Panc1 (cell line): ENCODE data around the gene KIF2A. TPM values are rescaled to one million over a fixed set of nuclear protein-coding genes. Genes with fewer than 3 reads are reported as not detected.

Experiments used
- ATAC-seq: fragments of 200-7000 bp; cut with Tn5 transposase; 2 replicates; pipeline ENCODE4 v1.9.1; 2020; ENCODE audit warnings: mild to moderate bottlenecking, moderate library complexity
- BruUV-seq: library from RNA; stranded (reverse); fragments of 400-500 nt; replicated peaks from 2 replicates; lab custom pipeline; 2021; lab: Mats Ljungman, UMichigan
- CTCF ChIA-PET: fragments of 300-600 bp; sonication (Branson Sonifier 250); formaldehyde crosslinking; loops from one replicate; lab custom pipeline; 2022; ENCODE audit warnings: antibody characterized with exemption; lab: Charles Lee
- POLR2A ChIA-PET: fragments of 300-600 bp; sonication (Branson Sonifier 250); formaldehyde crosslinking; loops from one replicate; lab custom pipeline; 2022; ENCODE audit warnings: antibody characterized with exemption; lab: Charles Lee
- DNase-seq: peaks from one replicate; pipeline ENCODE4 v3.0.0-alpha.2; 2010; ENCODE audit warnings: low read depth, low spot score
- H3K27ac ChIP-seq: 2 replicates; pipeline ENCODE4 v1.5.1; 2011; ENCODE audit warnings: mild to moderate bottlenecking, low read length, inconsistent platforms
- H3K27me3 ChIP-seq: fragments of 200-500 bp; sonication (Bioruptor generic); 2 replicates; pipeline ENCODE4 v1.6.0; 2014; ENCODE audit warnings: low read length, inconsistent platforms; ENCODE audit not compliant: control insufficient read depth, insufficient read depth
- H3K36me3 ChIP-seq: fragments of 200-500 bp; sonication (Bioruptor generic); 2 replicates; pipeline ENCODE4 v1.5.1; 2014; ENCODE audit warnings: inconsistent platforms, mild to moderate bottlenecking, low read length, moderate library complexity; ENCODE audit not compliant: control insufficient read depth, insufficient read depth
- H3K4me1 ChIP-seq: 2 replicates; pipeline ENCODE4 v1.5.1; 2011; ENCODE audit warnings: inconsistent platforms, mild to moderate bottlenecking, low read length, moderate library complexity; ENCODE audit not compliant: control insufficient read depth, insufficient read depth
- H3K4me3 ChIP-seq, 2 experiments: 2 replicates each; pipeline ENCODE4 v1.5.1; 2011 to 2012; ENCODE audit warnings: low read depth in 2 of 2, low read length in 2 of 2, mild to moderate bottlenecking in 2 of 2, inconsistent platforms in 1 of 2, moderate library complexity in 1 of 2
- H3K9me3 ChIP-seq: fragments of 200-500 bp; sonication (Bioruptor generic); 2 replicates; pipeline ENCODE4 v1.5.1; 2014; ENCODE audit warnings: low read depth, mild to moderate bottlenecking, inconsistent platforms, low read length, moderate library complexity; ENCODE audit not compliant: control insufficient read depth, insufficient read depth
- POLR2AphosphoS5 ChIP-seq: IDR thresholded peaks from 2 replicates; pipeline ENCODE4 v1.6.1; 2012; ENCODE audit warnings: mild to moderate bottlenecking, low read depth, low read length, moderate library complexity
- SIN3A ChIP-seq: IDR thresholded peaks from 2 replicates; pipeline ENCODE4 v1.6.1; 2012; ENCODE audit warnings: low read depth, mild to moderate bottlenecking, low read length, moderate library complexity, borderline replicate concordance; ENCODE audit not compliant: insufficient read depth
- TCF7L2 ChIP-seq: IDR thresholded peaks from 2 replicates; pipeline ENCODE4 v1.6.1; 2011; ENCODE audit warnings: mild to moderate bottlenecking, low read depth, low read length, inconsistent platforms
- in situ Hi-C: cut with HindIII; loops from 2 replicates; pipeline ENCODE4 v1.10.0; 2016; ENCODE audit warnings: low sequenced_read_pairs, low pct_unique_long_range_greater_than_20kb
- intact Hi-C: fragments of 100-400 bp; cut with micrococcal nuclease; formaldehyde crosslinking; loops from one replicate; pipeline ENCODE4 v1.10.0; 2022; ENCODE audit not compliant: unreplicated experiment
- total RNA-seq: library from RNA; stranded (reverse); gene quantifications from one replicate; pipeline ENCODE4 v1.2.1, GENCODE V29; 2021; ENCODE audit not compliant: unreplicated experiment
- TF ChIP-seq, protein P1 (sequence below): fragments of 450-650 bp; IDR thresholded peaks from 2 replicates; pipeline ENCODE4 v1.5.1; 2017; ENCODE audit warnings: mild to moderate bottlenecking
- TF ChIP-seq, protein P2 (sequence below), 2 experiments: IDR thresholded peaks; 2 replicates each; pipeline ENCODE4 v1.6.1; 2011 to 2012; ENCODE audit warnings: low read depth in 2 of 2, control low read depth in 1 of 2, low read length in 1 of 2, mild to moderate bottlenecking in 1 of 2, moderate library complexity in 1 of 2; ENCODE audit not compliant: insufficient read depth in 1 of 2

The KIF2A gene
- total RNA-seq, 1 experiment from 2014 or later, result 58.9 TPM

DNA sequence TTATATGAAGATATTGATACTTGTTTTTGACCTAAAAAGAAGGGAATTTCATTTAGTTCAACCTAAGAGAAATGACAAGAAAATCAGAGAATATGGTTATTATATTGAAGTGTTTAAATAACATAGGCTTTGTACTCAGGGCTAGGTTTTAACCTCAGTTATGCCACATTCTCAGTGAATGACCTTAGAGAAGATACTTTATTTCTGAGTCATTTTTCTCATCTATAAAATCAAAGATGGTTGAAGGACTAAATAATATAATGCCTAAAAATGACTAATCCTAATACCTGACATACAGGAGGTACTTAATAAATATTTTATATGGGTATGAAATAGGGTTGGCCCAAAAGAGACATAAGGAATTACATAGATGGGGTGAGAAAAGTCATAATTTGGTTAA, 65.4 kb downstream of the KIF2A start:
- H3K9me3 ChIP-seq, result no peaks in the 10 kb centered on the region
- ATAC-seq, result no peak
- BruUV-seq, result no TSS peak
- H3K4me1 ChIP-seq, result no peaks in the 10 kb centered on the region
- POLR2A ChIA-PET, result no interaction called here
- H3K36me3 ChIP-seq, result peaks cover 23% of the 10 kb centered on the region
- DNase-seq, result no peak
- in situ Hi-C loops, result no loop called here
- intact Hi-C loops, result no loop called here
- no peak overlapping the region for H3K27ac ChIP-seq
- TF ChIP-seq POLR2AphosphoS5 (no peak), TCF7L2 (no peak), SIN3A (no peak)
- TF ChIP-seq, protein P1, sequence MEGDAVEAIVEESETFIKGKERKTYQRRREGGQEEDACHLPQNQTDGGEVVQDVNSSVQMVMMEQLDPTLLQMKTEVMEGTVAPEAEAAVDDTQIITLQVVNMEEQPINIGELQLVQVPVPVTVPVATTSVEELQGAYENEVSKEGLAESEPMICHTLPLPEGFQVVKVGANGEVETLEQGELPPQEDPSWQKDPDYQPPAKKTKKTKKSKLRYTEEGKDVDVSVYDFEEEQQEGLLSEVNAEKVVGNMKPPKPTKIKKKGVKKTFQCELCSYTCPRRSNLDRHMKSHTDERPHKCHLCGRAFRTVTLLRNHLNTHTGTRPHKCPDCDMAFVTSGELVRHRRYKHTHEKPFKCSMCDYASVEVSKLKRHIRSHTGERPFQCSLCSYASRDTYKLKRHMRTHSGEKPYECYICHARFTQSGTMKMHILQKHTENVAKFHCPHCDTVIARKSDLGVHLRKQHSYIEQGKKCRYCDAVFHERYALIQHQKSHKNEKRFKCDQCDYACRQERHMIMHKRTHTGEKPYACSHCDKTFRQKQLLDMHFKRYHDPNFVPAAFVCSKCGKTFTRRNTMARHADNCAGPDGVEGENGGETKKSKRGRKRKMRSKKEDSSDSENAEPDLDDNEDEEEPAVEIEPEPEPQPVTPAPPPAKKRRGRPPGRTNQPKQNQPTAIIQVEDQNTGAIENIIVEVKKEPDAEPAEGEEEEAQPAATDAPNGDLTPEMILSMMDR, result no peak
- TF ChIP-seq, protein P2, sequence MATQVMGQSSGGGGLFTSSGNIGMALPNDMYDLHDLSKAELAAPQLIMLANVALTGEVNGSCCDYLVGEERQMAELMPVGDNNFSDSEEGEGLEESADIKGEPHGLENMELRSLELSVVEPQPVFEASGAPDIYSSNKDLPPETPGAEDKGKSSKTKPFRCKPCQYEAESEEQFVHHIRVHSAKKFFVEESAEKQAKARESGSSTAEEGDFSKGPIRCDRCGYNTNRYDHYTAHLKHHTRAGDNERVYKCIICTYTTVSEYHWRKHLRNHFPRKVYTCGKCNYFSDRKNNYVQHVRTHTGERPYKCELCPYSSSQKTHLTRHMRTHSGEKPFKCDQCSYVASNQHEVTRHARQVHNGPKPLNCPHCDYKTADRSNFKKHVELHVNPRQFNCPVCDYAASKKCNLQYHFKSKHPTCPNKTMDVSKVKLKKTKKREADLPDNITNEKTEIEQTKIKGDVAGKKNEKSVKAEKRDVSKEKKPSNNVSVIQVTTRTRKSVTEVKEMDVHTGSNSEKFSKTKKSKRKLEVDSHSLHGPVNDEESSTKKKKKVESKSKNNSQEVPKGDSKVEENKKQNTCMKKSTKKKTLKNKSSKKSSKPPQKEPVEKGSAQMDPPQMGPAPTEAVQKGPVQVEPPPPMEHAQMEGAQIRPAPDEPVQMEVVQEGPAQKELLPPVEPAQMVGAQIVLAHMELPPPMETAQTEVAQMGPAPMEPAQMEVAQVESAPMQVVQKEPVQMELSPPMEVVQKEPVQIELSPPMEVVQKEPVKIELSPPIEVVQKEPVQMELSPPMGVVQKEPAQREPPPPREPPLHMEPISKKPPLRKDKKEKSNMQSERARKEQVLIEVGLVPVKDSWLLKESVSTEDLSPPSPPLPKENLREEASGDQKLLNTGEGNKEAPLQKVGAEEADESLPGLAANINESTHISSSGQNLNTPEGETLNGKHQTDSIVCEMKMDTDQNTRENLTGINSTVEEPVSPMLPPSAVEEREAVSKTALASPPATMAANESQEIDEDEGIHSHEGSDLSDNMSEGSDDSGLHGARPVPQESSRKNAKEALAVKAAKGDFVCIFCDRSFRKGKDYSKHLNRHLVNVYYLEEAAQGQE (IDR thresholded peaks at IDR 0.05; ENCODE audit: insufficient read depth in 1 of 2, low read depth in 2 of 2, low read length in 1 of 2), result no peak
- H3K27me3 ChIP-seq, result no peaks in the 10 kb centered on the region
- CTCF ChIA-PET, result no interaction called here
- no peak overlapping the region for H3K4me3 ChIP-seq

DNA sequence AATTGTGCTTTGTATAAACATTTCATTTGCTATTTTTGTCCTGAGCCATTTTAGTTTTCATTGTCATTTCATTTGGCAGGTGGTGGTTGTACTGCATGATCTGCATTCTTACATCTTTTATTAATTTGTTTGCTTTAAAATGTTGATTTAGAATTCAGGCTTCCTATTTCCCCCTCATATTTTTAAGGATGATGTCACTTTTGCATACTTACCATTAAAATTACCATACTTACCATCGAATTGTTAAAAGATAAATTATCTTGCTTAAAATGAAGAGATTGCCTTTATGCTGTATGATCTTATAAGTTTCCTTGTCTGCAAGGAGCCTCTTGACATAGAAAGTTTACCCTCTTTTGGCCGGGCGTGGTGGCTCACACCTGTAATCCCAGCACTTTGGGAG, 66.6 kb downstream of the KIF2A start:
- TF ChIP-seq POLR2AphosphoS5 (no peak), SIN3A (no peak), TCF7L2 (no peak)
- TF ChIP-seq, protein P2 (IDR thresholded peaks at IDR 0.05; ENCODE audit: insufficient read depth in 1 of 2, low read depth in 2 of 2, low read length in 1 of 2), result no peak
- peaks cover 21% of the 10 kb centered on the region for H3K36me3 ChIP-seq
- no peak overlapping the region for H3K27ac ChIP-seq
- ATAC-seq (no peak), DNase-seq (no peak)
- ChIA-PET POLR2A (no interaction called here), CTCF (no interaction called here)
- H3K9me3 ChIP-seq, result no peaks in the 10 kb centered on the region
- no peaks in the 10 kb centered on the region for H3K4me1 ChIP-seq
- BruUV-seq, result no TSS peak
- H3K27me3 ChIP-seq, result no peaks in the 10 kb centered on the region
- intact Hi-C loops, result no loop called here
- no peak overlapping the region for H3K4me3 ChIP-seq
- in situ Hi-C loops, result no loop called here
